ENCODE data around the gene CCDC61.

Gene CCDC61

DNA sequence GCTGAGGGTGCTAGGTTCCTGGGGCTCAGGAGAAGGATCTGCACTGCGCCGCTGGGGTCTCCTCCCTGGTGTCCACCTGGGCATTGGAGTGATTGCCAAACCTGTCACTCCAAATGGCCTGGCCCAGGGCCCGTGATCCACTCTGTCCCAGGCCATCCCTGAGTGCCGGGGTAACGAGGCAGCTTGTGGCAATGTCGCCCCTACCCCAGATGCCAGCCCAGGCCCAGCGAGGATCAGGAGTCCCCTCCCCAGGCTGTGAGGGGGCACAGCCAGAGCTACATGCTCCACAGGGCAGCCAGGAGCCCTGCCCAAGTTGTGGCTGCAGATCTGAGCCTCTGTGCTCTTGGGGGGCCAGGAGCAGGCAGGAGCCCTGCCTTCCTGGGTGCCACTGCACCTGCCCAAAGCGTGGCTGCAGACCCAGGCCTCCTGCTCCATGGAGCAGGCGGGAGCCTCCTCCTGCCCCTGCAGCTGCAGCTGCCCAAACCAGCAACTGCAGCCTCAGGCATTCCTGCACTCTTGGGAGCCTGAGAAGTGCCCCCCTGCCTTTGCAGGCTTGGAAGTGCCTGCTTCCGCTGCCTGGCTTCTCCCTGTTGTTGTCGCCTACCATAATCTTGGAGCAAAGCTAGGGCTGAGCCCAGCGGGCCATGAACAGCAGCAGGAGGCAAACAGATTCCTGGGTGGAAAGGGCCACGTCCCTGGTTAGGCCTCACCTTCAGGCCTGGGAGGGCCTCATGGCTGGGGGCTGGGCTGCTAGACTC lies 40.9 kb downstream of the CCDC61 start:
- TF ChIP-seq, protein P1, sequence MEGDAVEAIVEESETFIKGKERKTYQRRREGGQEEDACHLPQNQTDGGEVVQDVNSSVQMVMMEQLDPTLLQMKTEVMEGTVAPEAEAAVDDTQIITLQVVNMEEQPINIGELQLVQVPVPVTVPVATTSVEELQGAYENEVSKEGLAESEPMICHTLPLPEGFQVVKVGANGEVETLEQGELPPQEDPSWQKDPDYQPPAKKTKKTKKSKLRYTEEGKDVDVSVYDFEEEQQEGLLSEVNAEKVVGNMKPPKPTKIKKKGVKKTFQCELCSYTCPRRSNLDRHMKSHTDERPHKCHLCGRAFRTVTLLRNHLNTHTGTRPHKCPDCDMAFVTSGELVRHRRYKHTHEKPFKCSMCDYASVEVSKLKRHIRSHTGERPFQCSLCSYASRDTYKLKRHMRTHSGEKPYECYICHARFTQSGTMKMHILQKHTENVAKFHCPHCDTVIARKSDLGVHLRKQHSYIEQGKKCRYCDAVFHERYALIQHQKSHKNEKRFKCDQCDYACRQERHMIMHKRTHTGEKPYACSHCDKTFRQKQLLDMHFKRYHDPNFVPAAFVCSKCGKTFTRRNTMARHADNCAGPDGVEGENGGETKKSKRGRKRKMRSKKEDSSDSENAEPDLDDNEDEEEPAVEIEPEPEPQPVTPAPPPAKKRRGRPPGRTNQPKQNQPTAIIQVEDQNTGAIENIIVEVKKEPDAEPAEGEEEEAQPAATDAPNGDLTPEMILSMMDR (IDR thresholded peaks at IDR 0.05; ENCODE audit: borderline replicate concordance, control extremely low read depth, extremely low read depth, insufficient read depth, missing control alignments) = no peak
- no peak for DNase-seq (ENCODE audit: low spot score)
- in situ Hi-C loops (cut with MboI; ENCODE audit: low sequenced_read_pairs, unreplicated experiment) = no loop called here

DNA sequence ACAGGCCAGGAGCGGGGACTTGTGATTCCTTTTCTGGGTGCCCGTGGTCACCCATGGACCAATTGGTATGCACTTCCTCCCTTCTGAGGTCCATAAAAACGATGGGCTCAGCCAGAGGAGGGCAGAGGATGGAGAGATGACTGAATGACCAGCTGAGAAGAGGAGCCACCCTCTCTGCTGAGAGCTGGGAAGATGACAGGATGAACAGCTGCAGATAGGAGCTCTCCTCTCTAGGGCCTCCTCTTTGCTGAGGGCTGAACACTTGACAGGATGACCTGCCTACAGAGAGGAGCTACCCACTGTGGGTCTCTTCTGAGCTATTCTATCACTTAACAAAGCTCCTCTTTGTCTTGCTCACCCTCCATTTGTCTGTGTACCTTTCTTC lies 41.5 kb downstream of the CCDC61 start:
- TF ChIP-seq, protein P1 (IDR thresholded peaks at IDR 0.05; ENCODE audit: borderline replicate concordance, control extremely low read depth, extremely low read depth, insufficient read depth, missing control alignments) = no peak
- in situ Hi-C loops (cut with MboI; ENCODE audit: low sequenced_read_pairs, unreplicated experiment) = no loop called here
- no peak for DNase-seq (ENCODE audit: low spot score)

DNA sequence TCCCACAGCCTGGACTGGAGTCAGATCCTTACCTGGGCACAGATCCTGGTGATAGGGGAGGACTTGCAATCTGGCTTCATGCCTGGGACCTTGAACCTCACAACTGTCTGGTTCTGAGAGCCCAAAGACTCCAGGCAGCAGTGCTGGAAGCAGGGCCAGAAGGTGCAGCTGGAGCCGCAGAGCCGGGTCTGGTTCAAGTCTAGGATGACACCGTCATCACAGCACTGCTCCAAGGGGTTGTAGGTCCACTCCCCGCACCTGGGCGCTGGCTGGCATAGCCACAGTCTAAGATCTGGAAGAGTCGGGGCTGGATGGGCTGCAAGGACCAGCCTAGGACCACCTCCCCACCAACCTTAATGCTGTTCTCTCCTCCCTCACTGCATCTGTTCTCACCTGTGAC lies 44.9 kb downstream of the CCDC61 start:
- TF ChIP-seq, protein P1 (IDR thresholded peaks at IDR 0.05; ENCODE audit: borderline replicate concordance, control extremely low read depth, extremely low read depth, insufficient read depth, missing control alignments) = no peak
- in situ Hi-C loops (cut with MboI; ENCODE audit: low sequenced_read_pairs, unreplicated experiment) = no loop called here
- DNase-seq (ENCODE audit: low spot score) = no peak

DNA sequence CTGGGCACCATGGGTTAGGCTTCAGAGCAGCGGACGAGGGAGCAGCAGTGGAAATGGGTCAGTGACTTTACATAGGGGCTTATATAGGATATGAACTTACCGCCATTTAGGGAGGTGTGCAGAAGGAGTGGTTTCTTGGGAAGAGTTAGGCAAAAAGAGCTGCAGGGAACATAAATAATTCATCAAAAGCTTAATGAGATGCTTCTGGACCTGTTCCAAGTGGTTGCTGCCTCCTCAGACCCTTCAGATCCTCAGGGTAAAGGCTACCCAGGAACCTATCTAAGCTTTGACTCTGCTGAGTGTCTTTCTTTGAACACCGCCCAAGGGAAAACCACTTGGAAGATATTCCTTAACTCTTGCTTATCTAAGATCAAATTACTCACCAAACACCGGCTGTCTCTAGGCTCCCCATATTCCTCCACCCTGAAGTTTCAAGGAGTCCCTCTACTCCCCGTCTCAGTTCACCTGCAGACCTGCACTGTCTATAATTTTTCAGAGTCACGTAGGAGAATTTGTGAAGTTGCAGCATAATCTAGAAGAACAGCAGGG lies 45.8 kb downstream of the CCDC61 start, which contains the start of gene IGFL4:
TSS of gene IGFL4 (minus strand) at position 51 of the 549 bp plus-strand sequence. CDS start at position 11, 40 bp downstream.
- TF ChIP-seq, protein P1 (IDR thresholded peaks at IDR 0.05; ENCODE audit: borderline replicate concordance, control extremely low read depth, extremely low read depth, insufficient read depth, missing control alignments) = no peak
- in situ Hi-C loops (cut with MboI; ENCODE audit: low sequenced_read_pairs, unreplicated experiment) = no loop called here
- DNase-seq (ENCODE audit: low spot score) = no peak

DNA sequence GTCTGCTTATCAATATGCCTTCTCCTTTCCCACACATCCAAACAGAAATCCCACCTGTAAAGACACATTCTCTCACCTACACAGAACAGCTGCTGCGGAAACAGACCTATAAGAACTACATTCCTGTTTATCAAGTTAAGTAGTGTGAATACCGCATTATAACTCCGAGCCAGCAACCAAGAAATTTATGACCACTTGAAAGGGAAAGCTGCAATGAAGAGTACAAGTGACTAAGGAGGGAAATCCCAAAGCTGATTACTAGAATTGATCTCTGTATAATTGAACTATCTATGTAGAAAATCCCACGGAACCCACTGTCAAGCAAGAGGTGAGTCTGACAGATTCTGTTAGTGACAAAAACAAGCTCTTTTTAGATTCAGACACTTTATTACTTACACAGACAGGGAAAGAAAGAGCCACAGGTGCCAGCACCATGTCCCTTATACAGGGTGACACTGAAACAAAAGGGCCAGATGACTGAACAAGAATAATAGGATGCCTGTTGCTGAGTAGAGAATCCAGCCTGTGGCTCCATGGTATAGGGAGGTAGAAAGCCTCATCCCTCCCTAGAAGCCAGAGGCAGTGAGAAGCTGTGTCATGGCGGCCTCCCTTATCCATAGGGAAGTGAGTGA lies 47.1 kb downstream of the CCDC61 start:
- DNase-seq (ENCODE audit: low spot score) = no peak
- TF ChIP-seq, protein P1 (IDR thresholded peaks at IDR 0.05; ENCODE audit: borderline replicate concordance, control extremely low read depth, extremely low read depth, insufficient read depth, missing control alignments) = no peak
- in situ Hi-C loops (cut with MboI; ENCODE audit: low sequenced_read_pairs, unreplicated experiment) = no loop called here

DNA sequence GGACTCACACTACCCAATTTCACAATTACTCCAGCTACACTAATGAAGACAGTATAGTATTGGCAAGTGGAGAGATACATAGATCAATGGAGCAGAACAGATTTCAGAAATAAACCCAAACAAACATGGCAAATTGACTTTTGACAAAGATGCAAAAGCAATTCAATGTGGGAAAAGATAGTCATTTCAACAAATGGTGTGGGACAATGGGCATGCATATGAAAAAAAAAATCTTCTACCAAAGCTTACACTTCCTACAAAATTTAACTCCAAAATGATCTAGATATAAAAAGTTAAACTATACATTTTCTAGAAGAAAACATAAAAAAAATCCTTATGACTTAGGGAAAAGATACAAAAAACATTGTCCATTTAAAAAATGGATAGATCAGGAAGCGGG lies 48.3 kb downstream of the CCDC61 start:
- in situ Hi-C loops (cut with MboI; ENCODE audit: low sequenced_read_pairs, unreplicated experiment) = no loop called here
- TF ChIP-seq, protein P1 (IDR thresholded peaks at IDR 0.05; ENCODE audit: borderline replicate concordance, control extremely low read depth, extremely low read depth, insufficient read depth, missing control alignments) = no peak
- DNase-seq (ENCODE audit: low spot score) = no peak

All from GM13976 (cell line).